ENCODE data around the gene PERM1. TPM values are rescaled to one million over a fixed set of nuclear protein-coding genes. Genes with fewer than 3 reads are reported as not detected.

Gene PERM1
- total RNA-seq, 1 experiment from 2014 or later: 0.19 TPM

GRCh38 chr1:964691-965525 lies 17.0 kb downstream of the PERM1 start:
- no peak for DNase-seq (ENCODE audit: low spot score)

- no peak for DNase-seq (ENCODE audit: low spot score)
These were observed 18.0 kb downstream of the PERM1 start for GRCh38 chr1:963746-964525.

DNA sequence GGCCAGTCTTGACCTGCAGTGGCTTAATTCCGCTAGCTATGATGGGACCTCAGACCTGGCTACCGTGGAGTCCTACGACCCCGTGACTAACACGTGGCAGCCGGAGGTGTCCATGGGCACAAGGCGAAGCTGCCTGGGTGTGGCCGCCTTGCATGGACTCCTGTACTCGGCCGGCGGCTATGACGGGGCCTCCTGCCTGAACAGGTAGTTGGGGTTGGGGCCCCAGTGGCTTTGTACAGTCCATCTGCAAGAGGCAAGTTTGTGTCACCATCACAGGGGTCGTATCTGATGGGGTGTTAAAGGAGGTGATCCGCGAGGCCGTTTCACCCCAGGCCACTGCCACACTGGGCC lies 18.6 kb downstream of the PERM1 start:
- no peak for DNase-seq (ENCODE audit: low spot score)

- no peak for DNase-seq (ENCODE audit: low spot score)
These were observed 19.3 kb downstream of the PERM1 start for GRCh38 chr1:962381-963300.

GRCh38 chr1:961132-961669 lies 20.7 kb downstream of the PERM1 start:
- no peak for DNase-seq (ENCODE audit: low spot score)

- peak; percentile 60 for DNase-seq (ENCODE audit: low spot score)
These were observed 21.3 kb downstream of the PERM1 start, which contains the start of gene KLHL17 for GRCh38 chr1:960363-961131. TSS of gene KLHL17 (plus strand) at chr1:960584. CDS start at chr1:960694, 110 bp downstream.

DNA sequence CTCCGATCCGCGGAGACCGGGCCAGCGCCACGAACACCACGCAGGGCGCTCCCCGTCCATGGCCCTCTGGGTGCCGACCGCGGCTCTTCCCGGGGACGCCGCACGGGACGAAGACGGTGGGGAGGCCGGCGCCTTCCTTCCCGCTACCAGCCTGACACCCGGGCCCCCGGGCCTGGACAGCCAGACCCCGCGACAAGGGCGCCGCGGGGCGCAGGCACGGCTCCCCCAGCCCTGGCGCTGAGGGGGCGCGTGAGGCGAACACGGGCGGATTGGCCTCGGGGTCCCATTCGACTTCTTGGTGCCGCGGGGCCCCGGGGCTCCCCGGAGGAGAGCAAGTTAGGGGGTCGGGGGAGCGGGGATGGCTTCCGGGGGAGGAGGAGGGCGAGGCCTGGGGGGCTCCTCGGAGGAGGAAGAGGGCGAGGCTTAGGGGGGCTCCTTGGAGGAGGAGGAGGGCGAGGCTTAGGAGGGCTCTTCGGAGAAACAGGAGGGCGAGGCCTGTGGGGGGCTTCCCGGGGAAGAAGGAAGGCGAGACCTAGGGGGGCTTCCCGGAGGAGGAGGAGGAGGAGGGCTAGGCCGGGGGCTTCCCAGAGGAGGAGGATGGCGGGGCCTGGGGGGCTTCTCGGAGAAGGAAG lies 22.0 kb downstream of the PERM1 start:
- no peak for DNase-seq (ENCODE audit: low spot score)

DNA sequence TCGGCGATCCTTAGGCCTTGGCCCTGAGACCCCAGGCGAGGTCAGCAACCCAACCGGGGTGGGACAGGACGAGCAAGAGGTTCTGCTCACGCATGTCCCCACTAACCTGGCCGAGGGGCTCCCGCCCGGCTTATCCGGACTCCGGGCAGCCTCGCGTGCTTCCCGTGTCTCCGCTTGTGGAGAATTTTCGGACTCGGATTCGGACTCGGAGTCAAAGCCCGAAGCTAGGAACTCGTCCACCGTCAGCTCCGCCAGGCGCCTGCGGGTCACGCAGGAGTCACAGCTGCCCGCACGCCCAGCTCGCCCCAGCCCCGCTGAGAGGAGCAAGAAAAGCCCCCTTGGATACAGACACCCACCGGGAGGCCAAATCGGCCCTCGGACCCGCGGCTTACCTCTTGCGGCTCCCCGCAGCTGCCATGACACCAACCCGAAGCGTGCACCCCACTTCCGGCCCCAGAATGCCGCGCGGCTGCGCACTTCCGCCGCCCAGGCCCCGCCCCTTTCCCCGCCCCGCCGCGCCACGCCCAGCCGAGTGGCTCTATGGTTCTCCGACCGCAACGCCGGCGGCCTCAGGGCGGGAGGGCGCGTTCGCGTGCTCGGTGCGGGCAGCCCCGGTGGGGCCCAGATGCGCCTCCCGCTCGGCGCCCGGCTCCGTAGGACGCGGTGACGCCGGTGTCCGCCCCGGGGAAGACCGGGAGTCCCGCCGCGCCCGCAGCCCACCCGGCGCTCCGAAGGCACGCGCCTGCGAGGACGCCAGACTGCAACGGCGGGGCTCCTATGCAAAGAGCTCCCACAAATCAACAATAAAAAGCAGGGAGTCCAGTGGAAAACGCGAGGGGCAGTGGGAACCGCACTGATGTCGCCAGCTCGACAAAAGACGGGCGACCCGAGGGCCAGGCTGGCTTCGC lies 22.8 kb downstream of the PERM1 start, which contains the start of gene NOC2L:
TSS of gene NOC2L (minus strand) at position 434 of the 908 bp plus-strand sequence. CDS start at position 418, 16 bp downstream.
- peak; percentile 81 for DNase-seq (ENCODE audit: low spot score)

- DNase-seq (ENCODE audit: low spot score): no peak
These were observed 25.3 kb downstream of the PERM1 start for GRCh38 chr1:956636-957035.

- DNase-seq (ENCODE audit: low spot score): no peak
These were observed 26.4 kb downstream of the PERM1 start for GRCh38 chr1:955474-955873.

DNA sequence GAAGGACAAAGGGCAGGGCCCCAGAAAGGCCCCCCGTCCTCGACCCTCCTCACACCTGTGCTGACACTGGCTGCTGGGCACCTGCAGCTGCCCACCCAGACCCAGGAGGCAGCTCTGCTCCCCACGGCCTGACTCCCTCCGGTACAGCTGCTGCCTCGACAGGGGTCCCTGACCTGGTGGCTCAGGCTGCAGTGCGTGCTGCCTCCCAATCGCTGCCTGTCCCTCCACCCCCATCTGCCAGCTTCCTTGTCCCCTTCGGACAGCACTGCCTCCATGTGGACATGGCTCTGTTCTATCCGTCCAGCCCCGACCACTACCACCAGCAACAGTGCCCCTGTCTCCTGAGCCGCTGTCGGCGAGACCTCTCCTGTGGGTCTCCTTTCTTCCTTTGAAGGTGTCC lies 27.0 kb downstream of the PERM1 start:
- DNase-seq (ENCODE audit: low spot score): no peak

DNA sequence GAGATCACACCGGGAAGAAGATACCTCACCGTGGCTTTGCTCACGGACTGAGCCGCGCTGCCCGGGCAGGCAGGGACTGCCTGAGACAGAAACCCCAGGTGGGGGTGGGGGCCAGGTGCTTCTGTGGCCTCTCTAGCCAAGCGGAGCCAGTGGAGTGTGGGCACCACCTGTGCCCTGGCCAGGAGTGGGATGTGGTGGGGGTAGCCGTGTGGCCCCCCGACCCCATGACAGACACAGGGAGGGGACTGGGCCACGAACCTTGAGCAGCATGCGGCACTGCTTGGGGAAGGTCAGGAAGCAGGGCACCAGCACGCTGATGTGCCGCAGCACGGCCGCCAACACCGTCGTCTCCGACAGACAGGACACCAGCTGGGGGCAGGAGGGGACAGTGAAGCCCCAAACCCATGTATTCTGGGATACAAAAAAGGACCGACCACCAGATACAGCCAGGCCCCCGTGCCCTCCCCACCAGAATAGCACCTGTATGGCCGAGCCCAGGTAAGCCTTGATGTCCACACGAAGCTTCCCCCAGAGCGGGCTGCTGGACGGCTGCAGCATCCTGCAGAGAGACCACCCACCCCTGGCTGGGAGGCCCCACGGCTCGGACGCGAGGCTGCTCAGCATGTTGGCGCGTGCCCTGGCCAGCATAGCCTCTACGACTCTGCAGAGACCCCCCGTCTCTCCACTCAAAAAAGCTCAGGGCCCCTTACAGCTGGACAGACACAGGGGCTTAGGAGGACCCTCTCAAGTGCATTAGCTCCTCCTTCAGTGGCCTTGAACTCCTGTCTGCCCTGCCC lies 28.2 kb downstream of the PERM1 start:
- DNase-seq (ENCODE audit: low spot score): no peak

DNA sequence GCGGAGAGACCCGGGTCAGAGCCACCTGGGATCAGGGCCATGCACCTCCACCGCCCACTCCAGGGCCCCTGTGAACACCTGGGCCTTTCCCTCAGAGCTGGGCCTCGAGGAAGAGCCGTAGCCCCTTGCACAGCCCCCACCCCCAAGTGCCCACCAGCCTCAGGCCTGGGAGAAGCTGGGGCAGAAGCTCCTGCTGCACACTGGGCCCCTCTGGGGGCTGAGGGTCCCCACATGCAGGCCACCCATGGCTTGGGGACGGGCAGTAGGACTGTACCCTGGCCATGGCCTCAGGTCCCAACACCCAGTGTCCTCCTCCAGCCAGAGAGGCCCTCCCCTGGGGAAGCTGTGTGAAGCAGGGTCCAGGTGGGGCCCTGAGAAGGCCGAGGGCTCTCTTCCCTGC lies 29.3 kb downstream of the PERM1 start:
- no peak for DNase-seq (ENCODE audit: low spot score)

DNA sequence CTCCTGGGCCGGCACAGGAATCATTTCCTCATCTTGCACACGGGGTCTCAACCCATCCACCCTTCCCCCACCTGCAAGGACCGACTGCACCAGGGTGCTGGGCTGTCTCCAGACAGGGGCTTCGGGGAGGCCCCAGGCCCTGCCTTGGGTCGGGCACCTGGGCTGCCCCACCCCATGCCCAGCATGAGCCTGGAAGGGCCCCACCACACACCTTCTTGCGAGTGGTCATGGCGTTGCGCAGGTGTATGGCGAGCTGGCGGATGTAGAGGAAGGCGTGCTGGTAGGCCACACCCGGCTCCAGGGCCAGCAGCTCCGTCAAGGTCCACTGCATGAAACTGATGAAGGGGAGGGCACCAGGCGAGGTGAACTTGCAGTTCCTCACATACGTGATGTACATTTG lies 29.7 kb downstream of the PERM1 start:
- DNase-seq (ENCODE audit: low spot score): no peak

GRCh38 chr1:951364-951763 lies 30.5 kb downstream of the PERM1 start:
- peak; percentile 40 for DNase-seq (ENCODE audit: low spot score)

GRCh38 chr1:950881-951280 lies 31.0 kb downstream of the PERM1 start:
- no peak for DNase-seq (ENCODE audit: low spot score)

GRCh38 chr1:950268-950667 lies 31.6 kb downstream of the PERM1 start:
- DNase-seq (ENCODE audit: low spot score): no peak

GRCh38 chr1:947958-948357 lies 33.9 kb downstream of the PERM1 start:
- DNase-seq (ENCODE audit: low spot score): no peak

Data from H4 (cell line).